ENCODE measurements around the gene LMNTD2. TPM values are rescaled to one million over a fixed set of nuclear protein-coding genes. Genes with fewer than 3 reads are reported as not detected.

LMNTD2 gene
- total RNA-seq, 1 donor: 2.2 TPM

- DNase-seq (ENCODE audit: low read depth): peak; percentile 98
- TF ChIP-seq CTCF (IDR thresholded peaks at IDR 0.05; ENCODE audit: insufficient read depth, low read depth, low read length): no peak
- peak within 1 kb of the TSS; percentile 83 for H3K4me3 ChIP-seq (ENCODE audit: low read depth, low read length)
Measured at GRCh38 chr11:506995-507726, 53.4 kb downstream of the LMNTD2 start, which contains the start of gene RNH1. RNH1 (minus strand) TSS chr11:507242; CDS start chr11:502162, 5,080 bp downstream.

- peak overlapping the region; percentile 83 for H3K4me3 ChIP-seq (ENCODE audit: low read depth, low read length)
- TF ChIP-seq CTCF (IDR thresholded peaks at IDR 0.05; ENCODE audit: insufficient read depth, low read depth, low read length): no peak
- peak; percentile 99 for DNase-seq (ENCODE audit: low read depth)
Measured at GRCh38 chr11:506238-506994, 54.1 kb downstream of the LMNTD2 start.

GRCh38 chr11:504994-505344, 55.6 kb downstream of the LMNTD2 start:
- H3K4me3 ChIP-seq (ENCODE audit: low read depth, low read length): peak overlapping the region; percentile 83
- TF ChIP-seq CTCF (IDR thresholded peaks at IDR 0.05; ENCODE audit: insufficient read depth, low read depth, low read length): no peak
- DNase-seq (ENCODE audit: low read depth): no peak

Small RNA genes within 50 kb of the gene (small RNA-seq; reads per million reads assigned to genes)
- gene MIR210: 35.7 reads per million, percentile 95 among the genes with 10 or more reads in this experiment

Other genes starting within 250 kb of the LMNTD2 start
- gene IFITM1, start 246.7 kb downstream of the LMNTD2 start, total RNA-seq: 76.4 and 117 TPM in 2 replicates
- gene IFITM3, start 239.9 kb downstream of the LMNTD2 start, total RNA-seq: 83.3 and 94.1 TPM in 2 replicates
- 0.43 and 1.3 TPM in 2 replicates for gene B4GALNT4, start 191.2 kb downstream of the LMNTD2 start, total RNA-seq
- 2.2 and 2.6 TPM in 2 replicates for gene PKP3, start 166.5 kb downstream of the LMNTD2 start, total RNA-seq
- gene SIGIRR, start 145.7 kb downstream of the LMNTD2 start, total RNA-seq: 10.8 and 14.5 TPM in 2 replicates
- not detected in 2 replicates for gene ANO9, start 118.7 kb downstream of the LMNTD2 start, total RNA-seq
- gene PTDSS2, start 110.5 kb downstream of the LMNTD2 start, total RNA-seq: 31.5 and 34.8 TPM in 2 replicates
- gene RNH1, start 53.5 kb downstream of the LMNTD2 start, total RNA-seq: 259 and 276 TPM in 2 replicates
- gene HRAS, start 25.2 kb downstream of the LMNTD2 start, total RNA-seq: 36.7 and 47.0 TPM in 2 replicates
- gene LRRC56, start 23.2 kb downstream of the LMNTD2 start, total RNA-seq: 0.43 and 0.64 TPM in 2 replicates
- gene RASSF7, start 232 bp upstream of the LMNTD2 start, total RNA-seq: 14.2 and 15.5 TPM in 2 replicates
- gene PHRF1, start 15.7 kb upstream of the LMNTD2 start, total RNA-seq: 29.4 and 38.7 TPM in 2 replicates
- 7.7 and 8.2 TPM in 2 replicates for gene IRF7, start 55.2 kb upstream of the LMNTD2 start, total RNA-seq
- gene CDHR5, start 64.2 kb upstream of the LMNTD2 start, total RNA-seq: not detected in 2 replicates
- not detected in 2 replicates for gene SCT, start 66.4 kb upstream of the LMNTD2 start, total RNA-seq
- not detected in 2 replicates for gene DRD4, start 76.5 kb upstream of the LMNTD2 start, total RNA-seq
- gene DEAF1, start 134.5 kb upstream of the LMNTD2 start, total RNA-seq: 33.7 and 33.8 TPM in 2 replicates
- 13.0 and 16.8 TPM in 2 replicates for gene TMEM80, start 135.1 kb upstream of the LMNTD2 start, total RNA-seq
- 42.5 and 55.3 TPM in 2 replicates for gene EPS8L2, start 145.5 kb upstream of the LMNTD2 start, total RNA-seq
- 142 and 148 TPM in 2 replicates for gene TALDO1, start 186.7 kb upstream of the LMNTD2 start, total RNA-seq
- gene GATD1, start 216.7 kb upstream of the LMNTD2 start, total RNA-seq: 26.3 and 44.8 TPM in 2 replicates
- 0.43 and 0.64 TPM in 2 replicates for gene CEND1, start 229.4 kb upstream of the LMNTD2 start, total RNA-seq
- 12.6 and 16.8 TPM in 2 replicates for gene SLC25A22, start 237.5 kb upstream of the LMNTD2 start, total RNA-seq
- gene PIDD1, start 244.5 kb upstream of the LMNTD2 start, total RNA-seq: 5.5 and 7.8 TPM in 2 replicates
- 220 and 278 TPM in 2 replicates for gene RPLP2, start 249.2 kb upstream of the LMNTD2 start, total RNA-seq